ENCODE results near the gene RPS10.
"Not testable (repeated sequence)": the region's sequence is repeated elsewhere in the genome, so short reads cannot be mapped to it uniquely, and the experiment has no call there.

Gene RPS10

GRCh38 chr6:34373511-34373910 is 52.4 kb downstream of the RPS10 start:
- no peak for TF ChIP-seq CTCF (IDR thresholded peaks at IDR 0.05; ENCODE audit: low read depth, low read length, missing control alignments)
- DNase-seq (ENCODE audit: low read depth): no peak
- no peak overlapping the region for H3K4me3 ChIP-seq (ENCODE audit: low read depth, low read length)

- H3K4me3 ChIP-seq (ENCODE audit: low read depth, low read length); DNase-seq (ENCODE audit: low read depth): not testable (repeated sequence)
Observed at GRCh38 chr6:34371865-34372264, 54.0 kb downstream of the RPS10 start.

- no peak for DNase-seq (ENCODE audit: low read depth)
- no peak overlapping the region for H3K4me3 ChIP-seq (ENCODE audit: low read depth, low read length)
- TF ChIP-seq CTCF (IDR thresholded peaks at IDR 0.05; ENCODE audit: low read depth, low read length, missing control alignments): no peak
Observed at GRCh38 chr6:34370361-34370760, 55.5 kb downstream of the RPS10 start.

GRCh38 chr6:34369385-34369784 is 56.5 kb downstream of the RPS10 start:
- TF ChIP-seq CTCF (IDR thresholded peaks at IDR 0.05; ENCODE audit: low read depth, low read length, missing control alignments): no peak

More at GRCh38 chr6:34369385-34369784, 56.5 kb downstream of the RPS10 start:
- H3K4me3 ChIP-seq (ENCODE audit: low read depth, low read length): no peak overlapping the region
- no peak for DNase-seq (ENCODE audit: low read depth)

Measured in GM12864 (cell line).